IMR-90 (cell line): ENCODE measurements around the gene JPH4. TPM values are rescaled to one million over a fixed set of nuclear protein-coding genes. Genes with fewer than 3 reads are reported as not detected.

Experiments used
- ATAC-seq: fragments of 200-7000 bp; cut with Tn5 transposase; 2 replicates; pipeline ENCODE4 v1.9.1; 2020; ENCODE audit warnings: low read depth, mild to moderate bottlenecking, moderate library complexity
- BruUV-seq: library from RNA; stranded (reverse); fragments of 400-500 nt; replicated peaks from 2 replicates; lab custom pipeline; 2021; lab: Mats Ljungman, UMichigan
- CTCF ChIA-PET: fragments of 300-600 bp; formaldehyde crosslinking; extraction: SDS; loops from one replicate; lab custom pipeline; 2021; ENCODE audit warnings: antibody characterized with exemption; lab: Yijun Ruan, JAX
- POLR2A ChIA-PET: fragments of 300-600 bp; sonication (Branson Sonifier 250); formaldehyde crosslinking; loops from one replicate; lab custom pipeline; 2022; ENCODE audit warnings: antibody characterized with exemption; ENCODE audit not compliant: unreplicated experiment; lab: Charles Lee
- DNase-seq: peaks from one replicate; pipeline ENCODE4 v3.0.0; 2013
- H2AFZ ChIP-seq: replicated peaks from 2 replicates; pipeline ENCODE3; 2013; ENCODE audit warnings: low read length, mild to moderate bottlenecking; ENCODE audit not compliant: poor library complexity
- H2AK5ac ChIP-seq: 2 replicates; pipeline ENCODE4 v1.6.1; 2013; ENCODE audit warnings: low read depth, low read length, inconsistent platforms
- H2AK9ac ChIP-seq: replicated peaks from 2 replicates; pipeline ENCODE3; 2013; ENCODE audit warnings: mild to moderate bottlenecking, low read depth, low read length, moderate library complexity; ENCODE audit not compliant: poor library complexity
- H2BK120ac ChIP-seq: 2 replicates; pipeline ENCODE4 v1.6.1; 2013; ENCODE audit warnings: low read depth, low read length, inconsistent platforms
- H2BK15ac ChIP-seq: 3 replicates; pipeline ENCODE4 v1.6.1; 2013; ENCODE audit warnings: low read depth, low read length, inconsistent platforms
- H2BK20ac ChIP-seq: 2 replicates; pipeline ENCODE4 v1.6.1; 2013; ENCODE audit warnings: low read depth, mild to moderate bottlenecking, inconsistent platforms, low read length, moderate library complexity
- H2BK5ac ChIP-seq: 2 replicates; pipeline ENCODE4 v1.6.1; 2013; ENCODE audit warnings: mild to moderate bottlenecking, low read depth, low read length, inconsistent platforms; ENCODE audit not compliant: poor library complexity, severe bottlenecking
- H3K14ac ChIP-seq: replicated peaks from 2 replicates; pipeline ENCODE4 v1.6.1; 2013; ENCODE audit warnings: low read depth, low read length, inconsistent platforms
- H3K18ac ChIP-seq: 2 replicates; pipeline ENCODE4 v1.6.1; 2013; ENCODE audit warnings: low read depth, low read length, control low read depth
- H3K23ac ChIP-seq: 2 replicates; pipeline ENCODE4 v1.6.1; 2013; ENCODE audit warnings: low read depth, low read length, inconsistent platforms
- H3K27ac ChIP-seq: 2 replicates; pipeline ENCODE4 v1.5.1; 2013; ENCODE audit warnings: mild to moderate bottlenecking, control low read depth, low read length; ENCODE audit not compliant: insufficient read depth
- H3K27me3 ChIP-seq: 2 replicates; pipeline ENCODE4 v1.6.1; 2013; ENCODE audit warnings: low read length; ENCODE audit not compliant: control insufficient read depth, insufficient read depth
- H3K36me3 ChIP-seq: 2 replicates; pipeline ENCODE4 v1.6.1; 2013; ENCODE audit warnings: low read length, mixed read lengths; ENCODE audit not compliant: control insufficient read depth, insufficient read depth
- H3K4ac ChIP-seq: 2 replicates; pipeline ENCODE4 v1.6.1; 2013; ENCODE audit warnings: low read depth, low read length, inconsistent platforms
- H3K4me1 ChIP-seq: 2 replicates; pipeline ENCODE4 v1.6.1; 2013; ENCODE audit warnings: low read length, mixed read lengths; ENCODE audit not compliant: control insufficient read depth, insufficient read depth
- H3K4me2 ChIP-seq: 2 replicates; pipeline ENCODE4 v1.6.1; 2013; ENCODE audit warnings: low read depth, mild to moderate bottlenecking, control low read depth, low read length, moderate library complexity
- H3K4me3 ChIP-seq: 2 replicates; pipeline ENCODE4 v1.5.1; 2013; ENCODE audit warnings: low read depth, mild to moderate bottlenecking, control low read depth, low read length, moderate library complexity; ENCODE audit not compliant: insufficient read depth
- H3K56ac ChIP-seq: 2 replicates; pipeline ENCODE4 v1.6.1; 2013; ENCODE audit warnings: low read length, inconsistent platforms; ENCODE audit not compliant: insufficient read depth; ENCODE audit errors: extremely low read depth
- H3K79me1 ChIP-seq, 2 experiments: 2 replicates each; pipeline ENCODE4 v1.6.1; 2013; ENCODE audit warnings: low read length in 2 of 2, inconsistent platforms in 1 of 2, low read depth in 1 of 2
- H3K9ac ChIP-seq: 2 replicates; pipeline ENCODE4 v1.6.1; 2013; ENCODE audit warnings: low read depth, low read length, control low read depth
- H3K9me1 ChIP-seq: 2 replicates; pipeline ENCODE4 v1.6.1; 2013; ENCODE audit warnings: low read length, inconsistent platforms; ENCODE audit not compliant: insufficient read depth
- H3K9me3 ChIP-seq: 2 replicates; pipeline ENCODE4 v1.6.1; 2013; ENCODE audit warnings: low read length; ENCODE audit not compliant: control insufficient read depth, insufficient read depth
- H4K20me1 ChIP-seq: 2 replicates; pipeline ENCODE4 v1.6.1; 2013; ENCODE audit warnings: low read length, inconsistent platforms; ENCODE audit not compliant: insufficient read depth
- H4K5ac ChIP-seq: 2 replicates; pipeline ENCODE4 v1.6.1; 2013; ENCODE audit warnings: mild to moderate bottlenecking, low read depth, low read length, control low read depth
- H4K8ac ChIP-seq, 2 experiments: 2 replicates each; pipeline ENCODE4 v1.6.1; 2013; ENCODE audit warnings: low read depth in 2 of 2, low read length in 2 of 2, control low read depth in 1 of 2, inconsistent platforms in 1 of 2
- H4K91ac ChIP-seq: 2 replicates; pipeline ENCODE4 v1.6.1; 2013; ENCODE audit warnings: low read depth, low read length, inconsistent platforms; ENCODE audit not compliant: insufficient read depth
- BHLHE40 ChIP-seq: fragments of 150-350 bp; IDR thresholded peaks from 2 replicates; pipeline ENCODE4 v1.6.1; 2016; ENCODE audit warnings: mild to moderate bottlenecking, low read depth, low read length
- CEBPB ChIP-seq: IDR thresholded peaks from 2 replicates; pipeline ENCODE4 v1.6.1; 2012; ENCODE audit warnings: low read depth, low read length, improper control_type of control experiment
- CHD1 ChIP-seq: IDR thresholded peaks from 2 replicates; pipeline ENCODE4 v1.6.1; 2012; ENCODE audit warnings: low read depth, low read length, improper control_type of control experiment
- CTCF ChIP-seq: conservative IDR thresholded peaks from 2 replicates; pipeline ENCODE4 v1.5.1; 2012; ENCODE audit warnings: mild to moderate bottlenecking, low read depth, low read length, improper control_type of control experiment
- FOS ChIP-seq: fragments of 150-350 bp; IDR thresholded peaks from 2 replicates; pipeline ENCODE4 v1.6.1; 2016; ENCODE audit warnings: low read depth, low read length
- MAFK ChIP-seq: IDR thresholded peaks from 2 replicates; pipeline ENCODE4 v1.6.1; 2012; ENCODE audit warnings: low read depth, low read length, improper control_type of control experiment
- MAZ ChIP-seq: IDR thresholded peaks from 2 replicates; pipeline ENCODE4 v1.6.1; 2012; ENCODE audit warnings: low read depth, mild to moderate bottlenecking, low read length, improper control_type of control experiment, moderate library complexity, borderline replicate concordance
- MXI1 ChIP-seq: IDR thresholded peaks from 2 replicates; pipeline ENCODE4 v1.6.1; 2012; ENCODE audit warnings: low read depth, mild to moderate bottlenecking, low read length, moderate library complexity, borderline replicate concordance
- NFE2L2 ChIP-seq: fragments of 150-350 bp; IDR thresholded peaks from 2 replicates; pipeline ENCODE4 v1.6.1; 2016; ENCODE audit warnings: low read depth, mild to moderate bottlenecking, low read length
- POLR2A ChIP-seq: IDR thresholded peaks from 2 replicates; pipeline ENCODE4 v1.6.1; 2012; ENCODE audit warnings: mild to moderate bottlenecking, low read depth, low read length
- RAD21 ChIP-seq: IDR thresholded peaks from 2 replicates; pipeline ENCODE4 v1.6.1; 2012; ENCODE audit warnings: low read length, improper control_type of control experiment
- RCOR1 ChIP-seq: IDR thresholded peaks from 2 replicates; pipeline ENCODE4 v1.6.1; 2012; ENCODE audit warnings: mild to moderate bottlenecking, low read length, improper control_type of control experiment; ENCODE audit not compliant: insufficient replicate concordance
- RFX5 ChIP-seq: IDR thresholded peaks from 2 replicates; pipeline ENCODE4 v1.8.0; 2012; ENCODE audit warnings: low read depth, mild to moderate bottlenecking, low read length, moderate library complexity
- SMC3 ChIP-seq: fragments of 150-350 bp; IDR thresholded peaks from 2 replicates; pipeline ENCODE4 v1.6.1; 2016; ENCODE audit warnings: low read depth, mild to moderate bottlenecking, antibody characterized with exemption, low read length, moderate library complexity
- USF2 ChIP-seq: fragments of 150-350 bp; IDR thresholded peaks from 2 replicates; pipeline ENCODE4 v1.6.1; 2017; ENCODE audit warnings: mild to moderate bottlenecking, antibody characterized with exemption, low read length, low read depth
- WGBS, 2 experiments: methylation state at CpG; one replicate each; pipeline versions ENCODE4 v1.1.5 to v1.1.7; 2013; ENCODE audit warnings: missing lambda C conversion rate in 2 of 2; ENCODE audit not compliant: insufficient read length in 1 of 2; ENCODE audit errors: extremely low coverage in 2 of 2; 5-methylcytosine and 5-hydroxymethylcytosine counted together
- dilution Hi-C: fragments of 300-500 bp; cut with HindIII; formaldehyde crosslinking; loops from one replicate; pipeline ENCODE4 v1.14.3; 2018; ENCODE audit warnings: low sequenced_read_pairs; ENCODE audit not compliant: unreplicated experiment
- in situ Hi-C: fragments of 300-500 bp; cut with MboI; formaldehyde crosslinking; loops from 3 replicates; pipeline ENCODE4 v1.14.3; 2019; ENCODE audit warnings: low sequenced_read_pairs, inconsistent platforms, mixed read lengths
- intact Hi-C: fragments of 100-400 bp; cut with micrococcal nuclease; formaldehyde crosslinking; loops from 2 replicates; pipeline ENCODE4 v1.10.0; 2022
- polyA plus RNA-seq, 3 experiments: library from polyadenylated mRNA; depleted of rRNA; stranded (reverse); fragments of >200 nt; gene quantifications; 2 replicates each; pipeline ENCODE4 v1.2.3, GENCODE V29; 2012; ENCODE audit warnings: low replicate concordance in 1 of 3
- total RNA-seq: library from RNA; depleted of rRNA; stranded (reverse); fragments of >200 nt; gene quantifications from 2 replicates; pipeline ENCODE4 v1.2.3, GENCODE V29; 2012
- TF ChIP-seq, protein P1 (sequence below): fragments of 150-350 bp; IDR thresholded peaks from 2 replicates; pipeline ENCODE4 v1.6.1; 2016; ENCODE audit warnings: low read depth, mild to moderate bottlenecking, low read length, moderate library complexity, borderline replicate concordance

The JPH4 gene
- total and polyA plus RNA-seq, 2 of the 4 experiments (the other 2 are of a cell fraction): not detected

DNA sequence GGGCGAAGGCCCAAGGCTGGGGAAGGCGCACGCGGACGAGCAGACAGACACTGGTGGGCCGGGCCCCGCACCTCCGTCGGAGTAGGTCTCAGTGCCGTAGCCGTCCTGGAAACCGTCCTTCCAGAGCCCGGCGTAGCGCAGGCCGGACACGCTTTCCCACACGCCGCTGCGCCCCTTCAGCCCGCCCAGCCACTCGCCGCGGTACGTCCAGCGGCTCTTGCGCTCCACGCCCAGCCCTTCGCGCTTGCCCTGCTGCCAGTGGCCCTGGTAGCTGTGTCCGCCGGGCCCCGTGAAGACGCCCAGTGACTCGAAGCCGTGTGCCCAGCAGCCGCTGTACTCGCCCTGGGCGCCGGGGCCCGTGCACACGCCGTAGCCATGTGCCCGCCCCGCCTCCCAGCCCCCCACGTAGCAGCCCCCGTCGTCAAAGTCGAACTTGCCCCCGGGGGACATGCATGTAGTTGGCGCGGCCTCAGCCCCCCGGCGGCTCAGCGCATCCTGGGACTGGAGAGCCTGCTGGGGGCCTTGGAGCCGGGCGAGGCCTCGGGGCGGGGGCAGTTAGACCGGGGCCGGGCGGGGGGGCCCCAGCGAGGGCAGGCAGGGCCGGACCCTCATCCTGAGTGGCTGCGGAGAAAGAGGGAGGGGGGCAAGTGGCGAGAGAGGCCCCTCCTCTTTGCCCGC lies 1.4 kb downstream of the JPH4 start:
- Histone ChIP-seq H4K20me1 (no peaks in the 10 kb centered on the region; the same call in 1 of the 2 replicates), H3K18ac (no peak overlapping the region), H2AK9ac (no peak overlapping the region), H2BK20ac (no peak overlapping the region), H3K9me3 (no peaks in the 10 kb centered on the region; the same call in 1 of the 2 replicates), H3K4ac (no peak overlapping the region), H2AFZ (peak overlapping the region; percentile 70), H2BK5ac (no peak overlapping the region), H3K36me3 (no peaks in the 10 kb centered on the region), H3K4me1 (no peaks in the 10 kb centered on the region), H3K14ac (no peak overlapping the region), H4K5ac (no peak overlapping the region), H3K9me1 (no peaks in the 10 kb centered on the region), H3K27me3 (peaks cover 74% of the 10 kb centered on the region), H3K4me3 (no peak overlapping the region), H3K23ac (no peak overlapping the region), H3K4me2 (no peak overlapping the region; the same call in 1 of the 2 replicates), H4K8ac (no peak overlapping the region), H4K91ac (no peak overlapping the region), H3K56ac (no peak overlapping the region), H2BK15ac (no peak overlapping the region), H2BK120ac (no peak overlapping the region), H3K79me1 (no peaks in the 10 kb centered on the region), H3K9ac (no peak overlapping the region), H2AK5ac (no peak overlapping the region), H3K27ac (no peak overlapping the region)
- intact Hi-C loops (no loop called here), in situ Hi-C loops (no loop called here), dilution Hi-C loops (no loop called here)
- 6% methylated on average over 29 of the region's 67 CpGs; no CpG with 5 or more reads in 1 of the 2 experiments for WGBS, 2 experiments
- POLR2A ChIA-PET: no interaction called here
- DNase-seq (no peak), ATAC-seq (peak; percentile 24; the same call in 1 of the 2 replicates)
- BruUV-seq: no TSS peak
- TF ChIP-seq RCOR1: no peak
- no peak for TF ChIP-seq RFX5
- TF ChIP-seq FOS: no peak
- TF ChIP-seq CHD1: no peak
- TF ChIP-seq BHLHE40: no peak
- TF ChIP-seq, protein P1, sequence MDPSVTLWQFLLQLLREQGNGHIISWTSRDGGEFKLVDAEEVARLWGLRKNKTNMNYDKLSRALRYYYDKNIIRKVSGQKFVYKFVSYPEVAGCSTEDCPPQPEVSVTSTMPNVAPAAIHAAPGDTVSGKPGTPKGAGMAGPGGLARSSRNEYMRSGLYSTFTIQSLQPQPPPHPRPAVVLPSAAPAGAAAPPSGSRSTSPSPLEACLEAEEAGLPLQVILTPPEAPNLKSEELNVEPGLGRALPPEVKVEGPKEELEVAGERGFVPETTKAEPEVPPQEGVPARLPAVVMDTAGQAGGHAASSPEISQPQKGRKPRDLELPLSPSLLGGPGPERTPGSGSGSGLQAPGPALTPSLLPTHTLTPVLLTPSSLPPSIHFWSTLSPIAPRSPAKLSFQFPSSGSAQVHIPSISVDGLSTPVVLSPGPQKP: no peak
- TF ChIP-seq MXI1: no peak
- no peak for TF ChIP-seq CEBPB
- no peak for TF ChIP-seq SMC3
- TF ChIP-seq USF2: no peak
- no peak for TF ChIP-seq CTCF
- TF ChIP-seq MAFK: no peak
- TF ChIP-seq RAD21: no peak
- TF ChIP-seq MAZ: no peak
- TF ChIP-seq POLR2A: no peak
- no peak for TF ChIP-seq NFE2L2
- CTCF ChIA-PET: no interaction called here
